GM03348 (cell line): ENCODE measurements around the gene ZMAT3.
A peak's percentile ranks its signal among the peaks of the same experiment; 100 is the strongest.
"Not testable (repeated sequence)": the region's sequence is repeated elsewhere in the genome, so short reads cannot be mapped to it uniquely, and the experiment has no call there.

Experiments used
- DNase-seq: peaks from one replicate; pipeline ENCODE4 v3.0.0; 2012; ENCODE audit warnings: low spot score

Gene ZMAT3, protein sequence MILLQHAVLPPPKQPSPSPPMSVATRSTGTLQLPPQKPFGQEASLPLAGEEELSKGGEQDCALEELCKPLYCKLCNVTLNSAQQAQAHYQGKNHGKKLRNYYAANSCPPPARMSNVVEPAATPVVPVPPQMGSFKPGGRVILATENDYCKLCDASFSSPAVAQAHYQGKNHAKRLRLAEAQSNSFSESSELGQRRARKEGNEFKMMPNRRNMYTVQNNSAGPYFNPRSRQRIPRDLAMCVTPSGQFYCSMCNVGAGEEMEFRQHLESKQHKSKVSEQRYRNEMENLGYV

DNA sequence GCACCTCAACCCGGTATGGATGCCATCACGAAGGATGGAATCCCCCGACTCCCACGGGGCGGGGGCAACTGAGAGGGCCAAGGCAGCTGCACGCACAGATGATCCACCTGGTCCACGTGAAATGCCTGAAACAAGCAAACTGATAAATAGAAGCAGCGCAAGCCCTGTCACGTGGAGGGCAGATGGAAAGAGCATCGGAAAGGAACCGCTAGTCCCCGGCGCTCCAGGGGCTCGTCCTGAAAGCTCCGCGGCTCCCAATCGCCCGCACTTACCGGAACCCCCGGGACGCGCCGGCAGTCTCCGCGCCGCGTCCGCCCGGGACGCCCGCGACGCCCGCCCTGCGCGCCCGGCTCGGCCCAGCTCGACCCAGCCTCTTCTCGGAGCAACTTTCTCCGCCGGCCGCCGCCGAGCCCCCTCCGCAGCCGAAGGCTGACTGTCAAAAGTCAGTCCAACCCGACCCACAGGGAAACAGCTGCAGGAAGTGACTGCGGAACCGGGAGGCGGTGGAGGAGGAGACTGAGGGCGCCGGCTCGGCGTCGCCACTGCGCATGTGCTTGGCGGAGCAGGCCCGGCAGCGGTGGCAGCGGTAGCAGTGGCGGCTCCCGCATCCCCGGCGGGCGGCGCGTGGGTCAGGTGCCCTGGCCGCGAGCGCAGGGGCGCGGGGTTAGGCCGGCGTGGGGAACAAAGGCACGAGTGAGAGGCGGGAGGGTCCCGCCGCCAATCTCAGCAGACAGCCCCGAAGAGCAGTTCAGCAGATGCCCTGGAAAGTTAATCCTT, at the start of gene ZMAT3:
TSS of gene ZMAT3 (minus strand) at position 487 of the 777 bp plus-strand sequence. CDS start 4,057 bp downstream, outside the sequence.
- DNase-seq = peak; percentile 98

DNA sequence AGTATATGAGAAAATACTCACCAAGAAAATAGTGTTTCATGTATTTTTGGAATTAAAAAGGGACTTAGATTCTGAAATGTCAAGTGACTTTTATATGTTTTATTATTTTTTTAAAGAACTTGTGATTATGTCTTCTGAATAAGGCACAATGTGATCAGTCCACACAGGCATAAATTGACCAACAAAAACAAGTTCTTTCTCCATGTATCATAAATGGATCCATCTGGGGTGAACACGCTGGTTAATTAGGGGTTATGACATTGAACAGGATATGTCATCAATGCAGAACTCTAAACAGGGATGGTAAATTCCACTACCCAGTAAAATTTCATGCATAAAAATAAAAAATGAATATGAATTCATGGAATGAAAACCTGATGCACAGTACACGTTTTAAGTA, 45.2 kb upstream of the ZMAT3 start:
- DNase-seq = no peak

GRCh38 chr3:179115444-179115843, 43.8 kb upstream of the ZMAT3 start:
- not testable (repeated sequence) for DNase-seq

GRCh38 chr3:179113903-179114302, 42.3 kb upstream of the ZMAT3 start:
- no peak for DNase-seq

DNA sequence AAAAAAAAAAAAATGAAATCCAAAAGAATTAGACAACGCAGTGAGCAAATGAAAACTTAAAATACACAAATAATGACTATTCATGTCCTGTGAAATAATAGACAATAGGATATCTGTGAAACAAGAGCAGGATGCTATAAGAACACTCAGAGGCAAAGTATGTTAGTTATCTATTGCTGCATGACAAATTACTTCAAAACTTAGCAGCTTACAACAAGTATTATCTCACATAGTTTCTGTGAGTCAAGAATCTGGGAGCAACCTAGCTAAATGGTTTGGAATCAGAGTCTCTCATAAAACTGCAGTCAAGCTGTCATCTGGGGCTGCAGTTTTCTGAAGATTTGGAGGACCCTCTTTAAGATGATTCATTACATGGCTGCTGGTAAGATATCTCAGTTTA, 36.5 kb upstream of the ZMAT3 start:
- DNase-seq = peak; percentile 56

GRCh38 chr3:179107617-179108016, 36.0 kb upstream of the ZMAT3 start:
- DNase-seq = no peak

GRCh38 chr3:179105881-179106280, 34.3 kb upstream of the ZMAT3 start:
- no peak for DNase-seq

- DNase-seq = peak; percentile 27
Observed at GRCh38 chr3:179100652-179101051, 29.0 kb upstream of the ZMAT3 start.

DNA sequence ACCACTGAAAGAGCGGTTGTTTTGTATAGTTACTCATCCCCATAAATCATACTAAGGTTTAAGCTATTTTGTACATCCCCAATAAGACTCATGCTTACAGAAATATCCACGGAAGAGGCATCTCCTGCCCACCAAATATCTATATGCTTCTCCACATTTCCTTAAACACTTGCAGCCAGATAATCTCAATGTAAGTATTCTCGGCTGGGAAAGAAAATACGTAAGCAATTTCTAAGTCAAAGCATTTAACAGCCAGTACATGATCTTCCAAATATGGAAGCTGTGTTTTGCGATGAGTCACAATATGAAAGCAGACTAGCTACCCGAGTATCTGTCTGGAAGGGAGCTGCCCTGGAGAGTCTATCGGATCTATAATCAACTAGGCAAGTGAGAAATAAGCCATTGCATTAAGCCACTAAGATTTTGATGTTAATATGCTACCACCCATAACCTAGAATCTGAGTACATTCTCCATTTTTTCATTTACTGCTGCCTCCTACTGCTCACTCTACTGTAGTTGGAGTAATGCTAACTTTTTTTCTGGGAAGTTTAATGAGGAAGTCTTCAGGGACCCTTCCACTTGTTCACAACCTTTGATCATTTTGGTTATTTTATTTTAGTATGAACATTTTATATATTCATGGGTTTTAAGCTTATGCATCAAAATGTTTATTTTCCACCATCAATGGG, 26.9 kb upstream of the ZMAT3 start:
- peak; percentile 26 for DNase-seq

DNA sequence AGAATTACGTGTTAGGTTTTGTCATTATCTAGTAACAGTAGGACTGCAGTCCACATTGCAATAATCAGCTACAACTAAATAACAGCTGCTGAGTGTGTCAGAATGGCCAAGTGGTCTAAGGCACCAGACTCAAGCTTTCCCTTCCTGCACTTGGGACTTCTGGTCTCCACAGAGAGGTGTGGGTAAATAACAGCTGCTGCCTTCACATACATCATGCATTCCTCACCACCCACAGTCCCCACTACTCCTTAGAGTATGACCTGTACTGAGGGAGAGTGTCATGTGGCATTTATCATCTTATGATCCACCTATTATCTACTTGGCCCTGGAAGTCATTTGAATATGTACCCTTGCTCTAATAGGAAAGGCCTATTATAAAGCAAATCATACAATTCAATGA, 22.2 kb upstream of the ZMAT3 start:
- DNase-seq = no peak

GRCh38 chr3:179091113-179091512, 19.5 kb upstream of the ZMAT3 start:
- no peak for DNase-seq

DNA sequence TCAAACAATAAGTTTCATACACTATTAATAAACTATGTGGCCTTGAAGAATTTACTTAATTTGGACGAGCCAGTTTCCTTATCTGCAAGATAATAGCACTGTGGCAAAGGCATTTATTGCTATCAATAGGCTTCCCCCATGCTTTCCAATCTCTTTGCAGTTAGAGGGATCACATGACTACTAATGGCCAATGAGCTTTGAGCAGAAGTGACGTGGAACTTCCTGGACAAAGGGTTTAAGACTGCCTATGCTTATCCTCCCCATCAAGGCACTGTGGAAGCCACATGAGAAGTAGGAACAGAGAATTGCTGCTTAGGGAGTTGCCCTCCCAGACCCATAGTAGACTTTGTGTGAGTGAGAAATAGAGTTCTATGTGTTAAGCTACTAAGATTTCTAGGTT, 16.7 kb upstream of the ZMAT3 start:
- DNase-seq = no peak

DNA sequence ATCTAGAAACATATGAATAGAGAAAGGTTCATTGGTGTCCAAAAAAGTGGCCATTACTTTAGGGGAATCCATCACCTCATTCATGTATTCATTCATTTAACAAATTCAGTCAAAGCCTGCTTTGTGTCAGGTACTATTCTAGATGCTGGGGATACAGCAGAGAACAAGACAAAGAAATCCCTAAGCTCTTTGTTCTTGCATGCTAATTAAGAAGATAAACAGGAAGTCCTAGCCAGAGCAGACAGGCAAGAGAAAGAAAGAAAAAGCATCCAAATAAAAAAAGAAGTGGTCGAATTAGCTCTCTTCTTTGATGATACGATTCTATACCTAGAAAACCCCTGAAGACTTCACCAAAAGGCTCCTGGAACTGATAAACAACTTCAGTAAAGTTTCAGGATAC, 12.4 kb upstream of the ZMAT3 start:
- DNase-seq = no peak

- DNase-seq = no peak
Observed at GRCh38 chr3:179082416-179082815, 10.8 kb upstream of the ZMAT3 start.

DNA sequence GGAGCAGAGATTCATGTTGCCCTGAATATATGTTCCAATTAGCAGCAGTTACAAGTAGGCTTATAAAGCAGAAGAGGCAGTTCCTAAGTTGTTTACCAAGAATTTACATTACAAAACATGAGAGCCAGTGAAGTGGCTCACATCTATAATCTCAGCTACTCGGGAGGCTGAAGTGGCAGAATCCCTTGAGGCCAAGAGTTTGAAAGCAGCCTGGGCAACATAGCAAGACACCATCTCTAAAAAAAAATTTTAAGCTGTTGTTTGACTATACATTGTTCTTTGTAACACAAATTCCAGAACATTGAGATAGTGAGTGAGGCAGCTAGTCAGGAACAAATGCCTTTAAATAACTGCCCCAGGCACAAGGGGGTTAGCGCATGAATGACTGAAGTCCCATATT, 10.3 kb upstream of the ZMAT3 start:
- DNase-seq = no peak

DNA sequence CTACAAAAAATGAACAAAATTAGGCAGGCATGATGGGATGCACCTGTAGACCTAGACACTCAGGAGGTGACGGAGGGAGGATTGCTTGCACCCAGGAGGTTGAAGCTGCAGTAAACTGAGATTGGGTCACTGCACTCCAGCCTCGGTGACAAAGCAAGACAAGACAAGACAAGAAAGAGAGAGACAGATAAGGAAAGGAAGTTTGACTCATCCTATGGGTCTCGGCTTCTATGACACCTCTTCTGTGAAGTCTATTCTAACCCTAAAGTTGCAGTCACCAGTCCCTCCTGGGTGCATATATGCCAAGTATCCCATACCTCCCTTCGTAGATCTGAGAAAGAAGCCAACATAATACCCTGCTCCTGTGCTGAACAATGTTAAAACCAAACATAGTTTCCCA, 7.9 kb upstream of the ZMAT3 start:
- DNase-seq = no peak

DNA sequence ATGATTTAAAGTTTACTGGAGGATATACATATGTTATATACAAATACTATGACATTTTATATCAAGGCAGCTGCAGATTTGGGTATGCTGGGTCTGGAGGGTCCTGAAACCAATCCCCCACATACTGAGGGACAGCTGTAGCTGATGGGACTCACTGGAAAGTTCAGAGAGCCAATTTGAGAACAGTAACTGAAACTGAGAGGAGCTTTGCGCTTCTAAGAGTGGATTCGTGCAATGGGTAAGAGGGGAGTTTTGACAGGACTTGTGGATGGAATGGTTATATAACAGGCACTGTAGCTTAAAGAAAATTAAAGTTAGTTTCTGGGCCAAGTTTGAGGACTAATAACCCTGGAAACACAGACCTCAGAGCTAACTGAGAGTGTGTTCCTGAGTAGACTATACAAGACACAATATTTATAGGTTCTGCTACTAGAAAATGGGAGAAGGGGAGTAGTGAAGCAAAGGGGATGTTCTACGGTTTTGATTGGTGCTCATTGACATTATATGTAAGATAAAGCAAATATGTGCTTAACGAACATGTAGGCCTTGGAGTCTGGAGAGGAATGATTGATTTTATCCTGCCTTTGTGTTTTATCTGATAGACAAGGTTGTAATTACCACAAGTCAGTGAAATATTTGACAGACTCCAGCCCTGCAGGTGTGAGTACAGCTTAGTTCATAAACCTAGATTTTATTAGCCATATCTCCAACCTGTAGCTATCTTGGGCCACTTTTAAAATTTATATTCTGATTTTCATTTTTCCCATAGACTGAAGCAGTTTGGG, 4.8 kb upstream of the ZMAT3 start:
- DNase-seq = no peak

DNA sequence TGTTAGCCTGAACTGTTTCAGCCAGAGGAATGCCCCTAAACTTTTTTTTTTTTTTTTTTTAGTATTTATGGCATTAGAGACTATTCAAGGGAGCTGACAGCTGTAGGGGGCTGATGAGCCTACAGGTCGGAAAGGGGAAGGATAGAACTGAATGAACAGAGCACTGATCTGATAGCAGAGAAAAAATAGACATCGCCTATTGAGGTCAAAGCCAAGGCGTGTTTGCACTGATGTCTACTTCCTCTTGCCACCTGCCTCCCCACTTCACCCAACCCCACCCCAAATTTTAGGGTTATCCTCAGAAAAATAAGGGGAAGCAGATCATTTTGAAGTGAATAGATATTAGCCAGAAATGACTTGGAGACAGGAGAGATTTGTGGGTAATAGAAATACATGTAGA, 3.0 kb upstream of the ZMAT3 start:
- no peak for DNase-seq

DNA sequence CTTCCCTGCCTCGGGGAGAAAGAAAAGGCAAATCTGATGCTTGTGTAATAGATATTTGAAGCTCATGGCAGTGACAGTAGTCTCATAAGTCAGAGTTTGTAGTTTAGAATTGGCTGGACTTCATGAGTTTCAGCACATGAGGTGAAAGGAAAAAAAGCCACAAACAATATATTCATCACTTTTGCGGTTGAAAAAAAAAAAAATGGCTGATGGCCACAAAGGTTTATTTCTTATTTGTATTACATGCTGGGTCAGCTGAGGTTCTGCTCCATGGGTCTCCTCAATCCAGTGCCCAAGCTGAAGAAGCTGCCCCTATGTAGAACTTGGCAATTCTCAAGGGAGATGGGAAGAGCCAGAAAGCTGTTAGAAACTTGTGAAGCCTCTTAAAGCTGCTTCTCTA, 2.2 kb upstream of the ZMAT3 start:
- DNase-seq = no peak

DNA sequence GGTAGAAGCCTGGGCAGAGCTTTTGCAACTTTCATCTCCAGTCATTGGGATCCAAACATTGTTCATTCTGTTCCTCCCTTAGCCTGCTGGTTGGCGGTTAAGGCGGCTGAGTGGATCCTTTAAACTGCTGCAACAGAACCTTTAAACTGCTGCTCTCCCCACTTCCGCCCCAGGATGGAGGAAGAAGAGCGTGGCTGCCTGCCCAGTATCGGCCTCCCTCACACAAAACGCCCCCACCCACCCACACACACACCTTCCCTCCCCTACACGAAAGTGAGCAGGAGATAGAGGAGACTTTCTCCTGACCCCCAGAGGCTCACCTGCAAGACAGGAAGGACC, 460 bp upstream of the ZMAT3 start:
- peak; percentile 48 for DNase-seq

DNA sequence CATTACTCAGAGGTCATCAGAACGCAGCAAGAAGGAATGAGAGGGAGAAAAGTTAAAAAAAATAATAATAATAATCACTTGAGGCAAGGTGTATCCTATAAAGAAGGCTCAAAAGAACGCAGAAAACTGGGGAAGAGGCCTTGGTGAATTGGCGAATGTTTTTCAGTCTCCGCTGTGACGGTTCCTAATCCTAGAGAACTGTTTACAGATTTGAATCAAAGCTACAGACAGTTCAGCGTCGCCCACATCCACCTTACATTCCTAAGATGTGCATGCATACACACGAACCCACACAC, 634 bp downstream of the ZMAT3 start:
- DNase-seq = no peak

GRCh38 chr3:179069762-179070390, 1.7 kb downstream of the ZMAT3 start:
- peak; percentile 40 for DNase-seq
